DMS 273 (cell line): ENCODE data around the gene ERC2.

Source experiments
- DNase-seq: peaks from one replicate; lab custom pipeline; 2025; ENCODE audit not compliant: unreplicated experiment; lab: John Stamatoyannopoulos, UW

ERC2 gene

GRCh38 chr3:55946574-55947160, 521.6 kb downstream of the ERC2 start:
- DNase-seq: no peak

- DNase-seq: no peak
Observed at GRCh38 chr3:55942868-55943267, 525.4 kb downstream of the ERC2 start.

DNA sequence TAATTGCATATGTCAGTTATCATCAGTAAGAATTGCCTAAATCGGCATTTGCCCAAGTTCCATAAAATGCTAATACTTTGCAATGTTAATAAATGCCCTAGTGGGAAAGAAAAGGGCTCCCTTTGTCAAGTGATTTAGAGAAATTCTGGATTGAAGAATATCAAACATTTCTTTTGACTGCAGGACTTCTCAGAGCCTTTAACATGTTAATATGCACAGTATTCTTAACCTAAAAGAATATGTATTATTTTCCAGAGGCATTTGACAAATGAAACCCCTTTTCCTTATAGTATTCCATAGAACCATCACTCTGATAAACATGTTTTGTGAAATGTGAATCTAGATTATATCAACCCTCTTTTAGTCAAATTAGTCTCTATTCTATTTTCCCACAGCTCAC, 529.0 kb downstream of the ERC2 start:
- DNase-seq: no peak

- DNase-seq: no peak
Observed at GRCh38 chr3:55937301-55937700, 531.0 kb downstream of the ERC2 start.

GRCh38 chr3:55936549-55937052, 531.7 kb downstream of the ERC2 start:
- no peak for DNase-seq

GRCh38 chr3:55935241-55935640, 533.0 kb downstream of the ERC2 start:
- peak; percentile 33 for DNase-seq

DNA sequence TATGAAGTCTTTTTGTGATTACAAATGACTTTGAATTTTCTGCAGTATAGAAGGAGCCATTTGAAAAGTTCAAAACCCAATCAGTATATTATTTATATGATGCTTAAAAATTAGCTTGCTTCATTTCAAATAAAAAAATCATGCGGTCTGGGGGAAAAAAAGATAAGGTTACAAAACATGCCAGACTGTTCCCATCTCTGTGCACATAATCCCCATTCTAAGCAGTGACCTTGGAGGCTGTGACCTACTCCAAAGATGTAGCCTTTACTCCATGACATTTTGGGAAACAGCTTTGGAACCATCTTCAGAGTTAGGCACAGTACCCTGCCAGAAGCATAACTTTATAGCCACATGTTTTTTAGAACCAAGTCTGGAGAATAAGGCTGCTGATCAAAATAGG, 533.5 kb downstream of the ERC2 start:
- DNase-seq: no peak

DNA sequence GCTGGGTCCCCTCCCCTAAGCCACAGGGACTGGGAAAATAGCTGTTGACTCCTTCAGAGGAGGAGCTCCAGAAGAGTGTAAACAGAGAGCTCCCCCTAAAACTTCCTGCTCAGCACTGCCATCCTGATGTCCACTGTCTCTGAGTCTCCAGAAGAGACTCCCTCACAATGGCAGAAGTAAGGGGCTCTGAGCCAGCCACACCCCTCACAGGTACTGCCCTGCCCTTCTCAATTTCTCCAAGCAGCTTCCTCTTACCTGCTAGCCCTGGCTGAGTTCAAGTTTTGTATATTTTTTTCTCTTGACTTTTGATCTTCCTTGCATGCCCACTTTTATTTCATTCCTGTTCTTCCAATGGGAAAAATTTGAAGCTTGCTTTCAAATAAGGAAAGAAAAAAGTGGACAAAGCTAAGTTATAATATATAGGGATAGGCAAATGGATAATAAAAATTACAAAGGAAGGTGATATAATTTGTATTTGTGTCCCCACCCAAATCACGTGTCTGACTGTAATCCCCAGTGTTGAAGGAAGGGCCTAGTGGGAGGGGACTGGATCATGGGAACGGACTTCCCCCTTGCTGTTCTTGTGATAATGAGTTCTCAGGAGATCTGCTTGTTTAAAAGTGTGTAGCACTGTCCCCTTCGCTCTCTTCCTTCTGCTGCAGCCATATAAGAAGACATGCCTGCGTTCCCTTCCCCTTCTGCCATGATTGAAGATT, 539.0 kb downstream of the ERC2 start:
- no peak for DNase-seq

GRCh38 chr3:55923626-55924025, 544.6 kb downstream of the ERC2 start:
- no peak for DNase-seq

DNA sequence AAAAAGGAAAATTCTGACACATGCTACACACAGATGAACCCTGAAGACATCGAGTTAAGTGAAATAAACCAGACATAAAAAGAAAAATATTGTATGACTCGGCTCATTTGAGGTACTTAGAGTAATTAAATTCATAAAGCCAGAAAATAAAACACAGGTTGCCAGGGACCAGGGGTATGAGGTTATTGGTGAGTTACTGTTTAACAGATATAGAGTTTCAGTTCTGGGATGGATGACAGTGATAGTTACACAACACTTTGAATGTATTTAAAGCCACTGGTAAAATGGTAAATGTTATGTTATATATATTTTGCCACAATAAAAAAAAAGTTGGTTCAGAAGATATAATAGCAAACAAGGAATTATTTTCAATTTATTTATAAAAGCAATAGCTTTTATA, 545.1 kb downstream of the ERC2 start:
- no peak for DNase-seq

DNA sequence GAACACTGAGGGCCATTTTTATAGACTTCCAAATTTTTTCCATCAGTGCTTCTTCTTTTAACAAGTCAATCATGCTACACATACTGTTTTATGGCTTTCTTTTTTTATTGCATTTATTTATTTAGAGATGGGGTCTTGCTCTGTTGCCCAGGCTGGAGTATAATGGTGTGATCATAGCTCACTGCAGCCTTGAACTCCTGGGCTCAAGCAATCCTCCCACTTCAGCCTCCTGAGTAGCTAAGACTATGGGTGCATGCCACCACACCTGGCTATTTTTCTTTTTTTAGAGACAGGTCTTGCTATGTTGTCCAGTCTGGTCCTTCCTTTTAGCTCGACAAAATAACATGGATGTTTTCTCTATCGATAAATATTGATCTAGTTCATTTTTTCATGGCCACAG, 555.4 kb downstream of the ERC2 start:
- no peak for DNase-seq

DNA sequence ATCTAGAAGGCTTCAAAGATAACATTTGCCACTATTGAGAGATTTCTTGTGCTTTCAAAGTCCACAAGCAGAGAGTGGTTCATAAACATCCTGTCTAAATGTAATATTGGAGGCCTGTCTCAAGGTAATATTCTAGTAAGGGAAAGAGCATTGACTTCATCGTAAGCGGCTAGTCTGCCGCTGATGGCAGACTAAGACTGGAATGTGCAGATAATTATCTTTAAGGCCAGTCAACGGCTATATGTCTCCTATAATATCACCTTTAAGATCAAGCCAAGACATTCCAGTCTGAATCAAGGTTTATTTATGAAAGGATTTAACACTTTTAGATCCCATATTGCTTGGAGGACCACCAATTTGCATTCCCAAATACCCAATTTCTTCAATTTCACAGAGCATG, 557.0 kb downstream of the ERC2 start:
- DNase-seq: no peak

GRCh38 chr3:55910543-55910942, 557.7 kb downstream of the ERC2 start:
- no peak for DNase-seq

DNA sequence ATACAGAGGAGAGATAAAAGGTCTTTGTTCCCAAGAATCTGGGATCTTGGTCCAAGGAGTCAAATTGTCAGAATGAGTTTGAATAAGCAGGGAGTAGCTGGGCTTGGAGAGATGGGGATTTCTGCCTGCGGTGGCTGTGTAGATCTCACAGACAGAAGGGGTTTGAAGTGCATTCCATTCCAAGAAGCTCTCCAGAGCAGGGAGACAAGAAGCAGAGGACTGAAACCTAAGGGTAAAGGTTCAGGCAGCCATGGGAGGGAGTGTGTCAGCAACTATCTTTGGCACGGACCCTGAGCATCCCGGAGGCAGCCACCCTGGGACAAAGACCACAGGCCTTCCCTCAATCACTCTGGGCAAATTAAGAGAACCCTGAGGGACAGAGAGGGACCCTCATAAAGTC, 558.9 kb downstream of the ERC2 start:
- no peak for DNase-seq

- no peak for DNase-seq
Observed at GRCh38 chr3:55907616-55908015, 560.7 kb downstream of the ERC2 start.

- no peak for DNase-seq
Observed at GRCh38 chr3:55906896-55907295, 561.4 kb downstream of the ERC2 start.

DNA sequence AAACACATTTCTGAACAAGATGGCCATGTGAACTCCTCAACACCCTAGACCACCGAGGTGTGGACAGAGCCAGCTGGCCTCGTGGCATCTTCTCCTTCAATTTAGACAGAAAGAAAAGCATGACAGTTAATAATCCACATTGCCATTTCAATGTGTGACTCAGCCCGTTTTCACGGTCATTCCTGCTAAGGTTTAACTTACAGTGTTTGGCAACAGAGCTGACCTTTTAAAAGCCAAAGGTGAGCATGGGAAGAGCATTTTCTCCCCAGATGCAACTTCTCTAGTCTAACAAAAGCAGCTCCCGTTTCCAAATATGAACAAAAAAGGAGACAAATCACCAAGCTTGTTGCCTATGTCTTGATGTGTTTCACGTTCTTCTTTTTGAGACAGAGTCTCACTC, 563.6 kb downstream of the ERC2 start:
- DNase-seq: no peak

GRCh38 chr3:55903680-55904079, 564.6 kb downstream of the ERC2 start:
- DNase-seq: no peak

- no peak for DNase-seq
Observed at GRCh38 chr3:55902221-55902900, 565.9 kb downstream of the ERC2 start.

- no peak for DNase-seq
Observed at GRCh38 chr3:55899887-55900286, 568.4 kb downstream of the ERC2 start.

GRCh38 chr3:55897573-55898224, 570.6 kb downstream of the ERC2 start:
- peak; percentile 35 for DNase-seq
